GM18526 (cell line): ENCODE data around the gene PPM1B.

Source experiments
- POLR2A ChIP-seq: IDR thresholded peaks from 3 replicates; pipeline ENCODE4 v1.6.1; 2011; ENCODE audit not compliant: insufficient read length; ENCODE audit errors: extremely low read depth

Gene PPM1B

GRCh38 chr2:44143701-44144100, 25.0 kb upstream of the PPM1B start:
- TF ChIP-seq POLR2A: no peak

- TF ChIP-seq POLR2A: no peak
Observed at GRCh38 chr2:44148999-44149398, 19.7 kb upstream of the PPM1B start.

GRCh38 chr2:44150473-44150872, 18.2 kb upstream of the PPM1B start:
- TF ChIP-seq POLR2A: no peak

GRCh38 chr2:44152865-44153669, 15.6 kb upstream of the PPM1B start:
- no peak for TF ChIP-seq POLR2A

GRCh38 chr2:44155666-44156446, 12.8 kb upstream of the PPM1B start:
- TF ChIP-seq POLR2A: no peak

- TF ChIP-seq POLR2A: no peak
Observed at GRCh38 chr2:44163777-44164176, 4.9 kb upstream of the PPM1B start.

- TF ChIP-seq POLR2A: no peak
Observed at GRCh38 chr2:44164617-44165016, 4.1 kb upstream of the PPM1B start.

GRCh38 chr2:44166096-44166495, 2.6 kb upstream of the PPM1B start:
- no peak for TF ChIP-seq POLR2A

- no peak for TF ChIP-seq POLR2A
Observed at GRCh38 chr2:44167311-44167907, 1.3 kb upstream of the PPM1B start.

- no peak for TF ChIP-seq POLR2A
Observed at GRCh38 chr2:44167908-44168680, 581 bp upstream of the PPM1B start.

- TF ChIP-seq POLR2A: no peak
Observed at GRCh38 chr2:44169155-44169898, 652 bp downstream of the PPM1B start.

GRCh38 chr2:44170311-44170717, 1.6 kb downstream of the PPM1B start:
- no peak for TF ChIP-seq POLR2A

GRCh38 chr2:44171018-44171417, 2.3 kb downstream of the PPM1B start:
- no peak for TF ChIP-seq POLR2A

GRCh38 chr2:44172576-44172975, 3.9 kb downstream of the PPM1B start:
- TF ChIP-seq POLR2A: no peak
